HUDEP-2 (cell line): Measurements from ENCODE around the gene EEFSEC.

Source experiments
- DNase-seq, 76 experiments: peaks; one replicate each; lab custom pipeline; 2025; ENCODE audit not compliant: unreplicated experiment in 76 of 76; lab: John Stamatoyannopoulos, UW

Gene EEFSEC

GRCh38 chr3:128326051-128326823 is 173.0 kb downstream of the EEFSEC start:
- no peak for DNase-seq

- DNase-seq, result no peak
Measured at GRCh38 chr3:128327606-128328031, 174.3 kb downstream of the EEFSEC start.

- DNase-seq, result no peak
Measured at GRCh38 chr3:128328546-128329458, 175.5 kb downstream of the EEFSEC start.

- no peak for DNase-seq
Measured at GRCh38 chr3:128329491-128330213, 176.4 kb downstream of the EEFSEC start.

- no peak for DNase-seq
Measured at GRCh38 chr3:128330214-128330842, 177.0 kb downstream of the EEFSEC start.

GRCh38 chr3:128334086-128334645 is 180.9 kb downstream of the EEFSEC start:
- no peak for DNase-seq

- no peak for DNase-seq
Measured at GRCh38 chr3:128334766-128335165, 181.5 kb downstream of the EEFSEC start.

GRCh38 chr3:128335621-128336296 is 182.5 kb downstream of the EEFSEC start:
- DNase-seq, result no peak

- DNase-seq, result no peak
Measured at GRCh38 chr3:128336337-128337156, 183.3 kb downstream of the EEFSEC start.

GRCh38 chr3:128337305-128337704 is 184.0 kb downstream of the EEFSEC start:
- no peak for DNase-seq

GRCh38 chr3:128338536-128339330 is 185.5 kb downstream of the EEFSEC start:
- DNase-seq, result no peak

- DNase-seq, result peak in 1 of 76 experiments; percentile 18
Measured at GRCh38 chr3:128339491-128340012, 186.3 kb downstream of the EEFSEC start.

GRCh38 chr3:128340198-128340903 is 187.1 kb downstream of the EEFSEC start:
- DNase-seq, result no peak

- no peak for DNase-seq
Measured at GRCh38 chr3:128340904-128341555, 187.7 kb downstream of the EEFSEC start.

GRCh38 chr3:128341659-128342395 is 188.5 kb downstream of the EEFSEC start:
- no peak for DNase-seq

GRCh38 chr3:128342701-128343180 is 189.5 kb downstream of the EEFSEC start:
- DNase-seq, result no peak
